ENCODE data around the gene DHDDS.
"Not testable (repeated sequence)": the region's sequence is repeated elsewhere in the genome, so short reads cannot be mapped to it uniquely, and the experiment has no call there.

The DHDDS gene

GRCh38 chr1:26474818-26475217 is 42.7 kb downstream of the DHDDS start:
- DNase-seq (ENCODE audit: low read depth in 1 of 2, low spot score in 1 of 2), result no peak

DNA sequence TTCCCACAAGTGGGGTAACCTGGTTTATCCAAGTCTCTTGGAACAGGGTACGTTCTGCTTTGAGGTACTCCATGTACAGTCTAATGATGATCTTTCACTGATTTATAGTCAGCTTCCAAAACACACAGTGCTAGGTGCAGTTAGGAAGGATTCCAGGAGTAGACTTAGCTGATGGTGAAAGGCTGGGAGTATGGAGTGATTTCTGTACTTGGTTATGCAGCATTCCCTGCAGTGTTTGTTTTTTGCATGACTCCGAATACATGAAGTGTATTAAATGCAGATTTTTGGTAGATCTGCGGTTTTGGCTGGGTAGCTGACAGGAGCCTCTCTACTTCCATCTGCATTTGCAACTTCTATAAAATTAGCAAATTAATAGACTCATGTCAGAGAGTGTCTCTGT is 43.9 kb downstream of the DHDDS start:
- DNase-seq (ENCODE audit: low read depth in 1 of 2, low spot score in 1 of 2), result no peak

DNA sequence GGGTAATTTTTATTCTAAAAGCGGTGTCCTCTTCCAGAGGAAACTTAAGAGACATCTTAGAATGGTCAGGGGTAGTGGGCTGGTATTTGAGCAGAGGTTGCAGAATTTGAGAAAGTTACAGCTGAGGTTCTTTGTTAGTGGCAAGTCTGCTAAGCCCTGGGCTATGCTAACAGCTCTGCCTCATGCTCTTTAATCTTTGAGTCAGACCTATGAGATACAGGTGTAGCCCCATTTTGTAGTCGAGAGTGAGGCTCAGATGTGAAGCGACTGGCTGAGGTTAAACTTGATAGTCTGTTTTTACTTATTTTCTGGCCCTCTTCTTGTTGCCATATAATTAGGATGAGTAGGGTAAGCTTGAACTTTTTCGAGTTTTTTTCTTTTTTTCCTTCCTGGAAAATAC is 44.8 kb downstream of the DHDDS start:
- no peak for DNase-seq (ENCODE audit: low read depth in 1 of 2, low spot score in 1 of 2)

- DNase-seq (ENCODE audit: low read depth in 1 of 2, low spot score in 1 of 2), result no peak
Measured at GRCh38 chr1:26477446-26478152, 45.5 kb downstream of the DHDDS start.

DNA sequence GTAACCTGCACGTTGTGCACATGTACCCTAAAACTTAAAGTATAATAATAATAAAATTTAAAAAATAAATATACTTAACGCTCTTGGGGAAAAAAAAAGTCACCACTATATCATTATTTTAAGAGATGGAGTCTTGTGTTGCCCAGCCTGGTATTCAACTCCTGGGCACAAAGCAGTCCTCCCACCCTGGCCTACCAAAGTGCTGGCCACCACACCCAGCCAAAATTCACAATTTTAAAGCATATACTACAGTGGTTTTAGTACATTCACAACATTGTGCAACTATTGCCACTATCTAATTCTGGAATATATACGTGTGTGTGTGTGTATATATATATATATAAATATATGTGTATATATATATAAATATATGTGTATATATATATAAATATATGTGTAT is 46.0 kb downstream of the DHDDS start:
- DNase-seq (ENCODE audit: low read depth in 1 of 2, low spot score in 1 of 2), result no peak

- no peak for DNase-seq (ENCODE audit: low read depth in 1 of 2, low spot score in 1 of 2)
Measured at GRCh38 chr1:26478988-26479387, 46.9 kb downstream of the DHDDS start.

- DNase-seq (ENCODE audit: low read depth in 1 of 2, low spot score in 1 of 2), result no peak
Measured at GRCh38 chr1:26482921-26483320, 50.8 kb downstream of the DHDDS start.

- DNase-seq (ENCODE audit: low read depth in 1 of 2, low spot score in 1 of 2), result no peak
Measured at GRCh38 chr1:26483980-26484379, 51.9 kb downstream of the DHDDS start.

DNA sequence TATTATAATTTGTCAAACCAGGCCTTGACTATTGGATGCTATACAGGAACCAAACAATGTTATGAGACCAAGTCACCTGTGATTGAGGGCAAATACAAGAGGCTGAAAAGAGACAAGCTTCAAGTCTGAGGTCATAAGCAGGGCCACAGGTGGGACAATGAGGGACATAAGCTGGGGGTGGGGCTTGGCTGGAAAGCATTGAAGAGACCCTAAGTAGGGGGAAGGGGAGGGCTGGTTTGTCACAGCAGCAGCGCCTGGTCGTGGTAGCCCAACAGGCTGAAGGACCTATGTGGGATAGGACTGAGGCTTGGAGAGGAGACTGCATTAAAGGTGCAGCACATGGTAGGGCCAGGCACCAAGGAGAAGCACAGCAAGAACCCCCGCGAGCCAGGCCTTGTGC is 58.0 kb downstream of the DHDDS start:
- DNase-seq (ENCODE audit: low read depth in 1 of 2, low spot score in 1 of 2), result no peak

DNA sequence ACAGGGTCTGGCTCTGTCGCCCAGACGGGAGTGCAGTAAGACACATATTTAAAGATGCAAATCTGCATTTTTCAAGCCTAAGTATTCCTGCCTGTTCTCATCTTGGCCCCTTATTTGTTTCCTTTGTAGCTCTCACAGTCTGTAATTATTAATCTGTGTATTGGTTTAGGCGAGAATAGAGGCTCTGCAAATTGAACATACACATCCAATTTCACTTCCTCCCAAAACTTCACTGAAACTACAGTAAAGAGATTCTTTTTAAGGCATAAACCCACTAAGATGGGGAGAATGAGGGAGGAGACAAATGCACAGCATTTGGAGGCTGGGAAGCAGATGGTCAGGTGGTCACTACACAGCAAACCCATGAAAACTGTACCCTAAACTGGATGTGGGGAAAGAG is 61.1 kb downstream of the DHDDS start:
- no peak for DNase-seq (ENCODE audit: low read depth in 1 of 2, low spot score in 1 of 2)

GRCh38 chr1:26493938-26494337 is 61.8 kb downstream of the DHDDS start:
- DNase-seq (ENCODE audit: low read depth in 1 of 2, low spot score in 1 of 2), result no peak

GRCh38 chr1:26496861-26497260 is 64.7 kb downstream of the DHDDS start:
- DNase-seq (ENCODE audit: low read depth in 1 of 2, low spot score in 1 of 2), result no peak

DNA sequence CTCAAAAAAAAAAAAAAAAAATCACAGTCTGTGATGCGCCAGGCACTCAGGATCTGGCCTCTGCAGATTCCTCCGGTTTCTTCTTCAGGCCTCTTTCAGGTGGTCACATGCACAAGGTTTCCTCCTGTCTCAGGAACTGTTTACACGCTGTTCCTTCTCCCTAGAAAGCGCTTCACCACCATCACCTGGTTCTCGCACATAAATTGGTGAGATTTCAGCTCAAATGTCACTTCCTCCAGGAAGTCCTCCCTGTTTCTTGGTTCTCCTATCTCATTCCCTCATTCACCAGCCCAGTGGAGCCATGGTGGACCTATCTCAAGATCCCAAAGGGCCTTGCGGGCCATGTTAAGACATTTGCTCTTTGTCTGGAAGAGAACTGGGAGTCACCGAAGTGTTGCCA is 66.8 kb downstream of the DHDDS start:
- DNase-seq (ENCODE audit: low read depth in 1 of 2, low spot score in 1 of 2), result no peak

GRCh38 chr1:26500488-26501175 is 68.5 kb downstream of the DHDDS start:
- peak; percentile 85 to 97 for DNase-seq (ENCODE audit: low read depth in 1 of 2, low spot score in 1 of 2)

DNA sequence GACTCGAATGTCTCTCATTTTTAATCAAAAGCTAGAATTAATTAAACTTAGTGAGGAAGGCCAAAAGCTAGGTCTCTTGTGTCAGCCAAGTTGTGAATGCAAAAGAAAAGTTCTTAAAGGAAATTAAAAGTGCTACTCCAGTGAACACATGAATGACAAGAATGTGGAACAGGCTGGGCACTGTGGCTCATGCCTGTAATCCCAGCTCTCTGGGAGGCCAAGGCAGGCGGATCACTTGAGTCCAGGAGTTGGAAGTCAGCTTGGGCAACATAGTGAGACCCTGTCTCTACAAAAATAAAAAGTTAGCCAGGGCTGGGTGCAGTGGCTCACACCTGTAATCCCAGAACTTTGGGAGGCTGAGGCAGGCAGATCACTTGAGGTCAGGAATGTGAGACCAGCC is 78.6 kb downstream of the DHDDS start:
- not testable (repeated sequence) for DNase-seq (ENCODE audit: low read depth in 1 of 2, low spot score in 1 of 2)

DNA sequence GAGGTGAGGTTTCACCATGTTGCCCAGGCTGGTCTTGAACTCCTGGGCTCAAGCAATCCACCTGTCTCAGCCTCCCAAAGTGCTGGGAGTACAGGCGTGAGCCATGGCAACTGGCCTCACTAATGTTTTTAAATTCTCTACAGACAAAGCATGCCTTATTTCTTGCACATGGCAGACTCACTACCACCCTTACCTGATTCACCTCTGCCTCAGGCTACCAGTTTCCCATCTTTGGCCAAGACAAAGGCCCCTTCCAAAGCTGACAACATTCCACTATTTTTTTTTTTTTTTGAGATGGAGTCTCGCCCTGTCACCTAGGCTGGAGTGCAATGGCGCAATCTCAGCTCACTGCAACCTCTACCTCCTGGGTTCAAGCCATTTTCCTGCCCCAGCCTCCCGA is 83.7 kb downstream of the DHDDS start:
- not testable (repeated sequence) for DNase-seq (ENCODE audit: low read depth in 1 of 2, low spot score in 1 of 2)

- no peak for DNase-seq (ENCODE audit: low read depth in 1 of 2, low spot score in 1 of 2)
Measured at GRCh38 chr1:26516987-26517765, 85.1 kb downstream of the DHDDS start.

- no peak for DNase-seq (ENCODE audit: low read depth in 1 of 2, low spot score in 1 of 2)
Measured at GRCh38 chr1:26517766-26518049, 85.6 kb downstream of the DHDDS start.

DNA sequence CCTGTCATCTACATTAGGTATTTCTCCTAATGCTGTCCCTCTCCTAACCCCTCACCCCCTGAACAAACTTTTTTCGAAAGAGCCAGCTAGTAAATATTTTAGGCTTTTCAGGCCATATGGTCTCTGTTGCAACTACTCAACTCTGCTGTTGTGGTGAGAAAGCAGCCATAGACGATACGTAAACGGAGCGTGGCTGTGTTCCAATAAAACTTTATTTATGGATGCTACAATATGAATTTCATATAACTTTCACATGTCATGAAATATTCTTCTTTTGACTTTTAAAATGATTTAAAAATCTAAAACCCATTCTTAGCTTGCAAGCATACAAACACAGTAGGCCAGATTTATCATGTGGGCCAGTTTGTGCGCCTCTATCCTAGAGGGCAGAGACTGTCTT is 86.2 kb downstream of the DHDDS start:
- DNase-seq (ENCODE audit: low read depth in 1 of 2, low spot score in 1 of 2), result no peak

DNA sequence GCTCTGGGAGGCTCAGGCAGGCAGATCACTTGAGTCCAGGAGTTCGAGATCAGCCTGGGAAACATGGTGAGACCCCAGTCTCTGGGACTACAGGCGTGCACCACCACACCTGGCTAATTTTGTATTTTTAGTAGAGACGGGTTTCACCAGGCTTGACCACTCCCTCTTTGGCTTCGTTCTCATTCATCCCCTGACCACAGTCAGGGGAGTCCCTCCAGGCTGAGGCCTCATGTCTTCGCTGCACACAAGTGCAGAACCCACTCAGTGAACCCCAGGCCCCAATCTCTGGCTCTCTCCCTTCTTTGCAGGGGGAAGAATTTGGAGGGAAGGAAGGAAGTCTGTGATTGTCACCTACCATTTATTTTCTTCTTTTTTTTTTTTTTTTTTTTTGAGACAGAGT is 88.2 kb downstream of the DHDDS start:
- DNase-seq (ENCODE audit: low read depth in 1 of 2, low spot score in 1 of 2), result no peak

Measured in stimulated activated CD4-positive, alpha-beta T cell treated with anti-CD3 and anti-CD28 coated beads, Interleukin-15, amount 100 ng/mL, for 1 hour (primary cell).